IPS-15b (cell line): ENCODE measurements around the gene TRPV4.

ENCODE experiments used
- H3K27me3 ChIP-seq: one replicate; pipeline ENCODE4 v1.6.1; 2013; ENCODE audit warnings: low read length; ENCODE audit not compliant: control insufficient read depth, insufficient read depth
- H3K36me3 ChIP-seq: one replicate; pipeline ENCODE4 v1.6.1; 2013; ENCODE audit warnings: low read length; ENCODE audit not compliant: control insufficient read depth, insufficient read depth
- H3K4me1 ChIP-seq: one replicate; pipeline ENCODE4 v1.6.1; 2013; ENCODE audit warnings: mild to moderate bottlenecking, low read length; ENCODE audit not compliant: control insufficient read depth, insufficient read depth
- H3K4me3 ChIP-seq: one replicate; pipeline ENCODE4 v1.5.1; 2013; ENCODE audit warnings: low read depth, low read length
- H3K9ac ChIP-seq: one replicate; pipeline ENCODE4 v1.6.1; 2013; ENCODE audit warnings: low read depth, mild to moderate bottlenecking, low read length
- H3K9me3 ChIP-seq: one replicate; pipeline ENCODE4 v1.6.1; 2013; ENCODE audit warnings: mild to moderate bottlenecking, low read length; ENCODE audit not compliant: control insufficient read depth, insufficient read depth

The TRPV4 gene

GRCh38 chr12:109822416-109822815, 10.8 kb downstream of the TRPV4 start:
- Histone ChIP-seq H3K4me1 (peaks cover 6% of the 10 kb centered on the region), H3K36me3 (no peaks in the 10 kb centered on the region), H3K4me3 (no peak overlapping the region), H3K9me3 (no peaks in the 10 kb centered on the region), H3K27me3 (no peaks in the 10 kb centered on the region), H3K9ac (no peak overlapping the region)

DNA sequence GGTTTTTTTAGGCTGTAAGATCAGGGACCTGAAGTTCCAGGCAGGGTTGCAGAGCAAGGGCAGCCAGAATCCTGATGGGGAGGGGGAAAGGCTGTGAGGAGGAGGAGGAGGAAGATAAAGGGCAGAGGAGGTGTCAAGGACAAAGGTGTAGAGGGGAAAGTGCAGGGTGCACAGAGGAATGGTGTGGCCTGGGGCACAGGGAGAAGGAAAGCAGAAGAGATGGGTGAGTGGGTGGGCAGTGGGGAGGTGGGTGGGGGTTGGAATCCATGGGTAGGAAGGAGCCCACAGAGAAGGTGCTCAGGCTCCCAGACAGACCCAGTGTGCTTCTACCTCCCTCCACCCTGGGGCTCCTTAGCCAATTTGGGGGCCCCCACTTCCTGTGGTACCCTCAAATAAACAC, 11.2 kb downstream of the TRPV4 start:
- Histone ChIP-seq H3K9me3 (no peaks in the 10 kb centered on the region), H3K36me3 (no peaks in the 10 kb centered on the region), H3K4me3 (no peak overlapping the region), H3K27me3 (no peaks in the 10 kb centered on the region), H3K4me1 (peaks cover 6% of the 10 kb centered on the region), H3K9ac (peak overlapping the region; percentile 24)

GRCh38 chr12:109820816-109821381, 12.3 kb downstream of the TRPV4 start:
- Histone ChIP-seq H3K27me3 (no peaks in the 10 kb centered on the region), H3K36me3 (no peaks in the 10 kb centered on the region), H3K4me1 (peaks cover 6% of the 10 kb centered on the region), H3K9ac (no peak overlapping the region), H3K4me3 (no peak overlapping the region), H3K9me3 (no peaks in the 10 kb centered on the region)

DNA sequence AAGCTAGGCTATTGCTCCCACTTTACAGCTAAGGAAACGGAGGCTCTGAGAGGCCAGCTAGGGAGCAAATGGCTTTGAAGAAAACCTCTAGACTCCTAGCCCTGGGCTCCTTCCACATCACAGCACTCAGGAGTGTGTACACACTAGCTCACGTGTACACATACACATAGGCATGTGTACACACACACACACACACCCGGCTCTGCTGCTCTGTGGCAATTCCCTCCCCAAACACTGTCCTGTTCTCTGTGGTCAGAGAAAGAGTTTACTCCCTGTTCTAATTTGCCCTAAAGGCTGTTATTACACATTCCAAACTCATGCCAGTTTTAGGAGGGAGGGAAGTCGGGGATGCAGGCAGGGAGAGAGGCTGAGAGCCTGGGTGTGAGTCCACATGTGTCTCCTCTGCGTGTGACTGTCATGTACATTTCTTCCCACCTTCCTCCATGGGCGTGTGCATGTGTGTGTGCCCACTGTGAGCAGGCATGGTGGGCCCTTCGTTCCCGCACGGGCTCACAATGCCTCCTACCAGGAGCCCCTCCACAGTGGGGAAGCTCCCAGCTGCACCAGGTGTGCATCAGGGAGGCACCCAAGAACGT, 14.2 kb downstream of the TRPV4 start:
- Histone ChIP-seq H3K4me1 (peaks cover 6% of the 10 kb centered on the region), H3K27me3 (no peaks in the 10 kb centered on the region), H3K36me3 (peaks cover 3% of the 10 kb centered on the region), H3K9me3 (no peaks in the 10 kb centered on the region), H3K4me3 (no peak overlapping the region), H3K9ac (no peak overlapping the region)

DNA sequence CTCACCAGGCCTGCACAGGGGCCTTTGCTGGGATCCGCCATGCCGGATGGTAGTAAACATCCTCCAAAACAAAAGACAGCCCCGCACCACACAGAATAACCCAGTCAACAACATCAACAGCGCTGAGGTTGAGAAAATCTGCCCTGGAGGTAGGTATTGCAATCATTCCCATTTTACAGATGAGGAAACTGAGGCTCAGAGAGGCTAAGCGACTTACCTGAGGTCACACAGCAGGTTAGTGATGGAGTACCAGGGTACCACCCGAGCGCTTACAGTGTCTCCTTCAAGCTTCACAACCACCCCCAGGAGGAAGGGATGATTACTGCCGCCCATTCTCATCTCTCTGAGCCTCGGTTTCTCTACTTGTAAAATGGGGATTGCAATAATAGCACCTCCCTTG, 14.9 kb downstream of the TRPV4 start:
- Histone ChIP-seq H3K4me3 (no peak overlapping the region), H3K4me1 (peaks cover 6% of the 10 kb centered on the region), H3K9ac (no peak overlapping the region), H3K27me3 (no peaks in the 10 kb centered on the region), H3K9me3 (no peaks in the 10 kb centered on the region), H3K36me3 (peaks cover 7% of the 10 kb centered on the region)

DNA sequence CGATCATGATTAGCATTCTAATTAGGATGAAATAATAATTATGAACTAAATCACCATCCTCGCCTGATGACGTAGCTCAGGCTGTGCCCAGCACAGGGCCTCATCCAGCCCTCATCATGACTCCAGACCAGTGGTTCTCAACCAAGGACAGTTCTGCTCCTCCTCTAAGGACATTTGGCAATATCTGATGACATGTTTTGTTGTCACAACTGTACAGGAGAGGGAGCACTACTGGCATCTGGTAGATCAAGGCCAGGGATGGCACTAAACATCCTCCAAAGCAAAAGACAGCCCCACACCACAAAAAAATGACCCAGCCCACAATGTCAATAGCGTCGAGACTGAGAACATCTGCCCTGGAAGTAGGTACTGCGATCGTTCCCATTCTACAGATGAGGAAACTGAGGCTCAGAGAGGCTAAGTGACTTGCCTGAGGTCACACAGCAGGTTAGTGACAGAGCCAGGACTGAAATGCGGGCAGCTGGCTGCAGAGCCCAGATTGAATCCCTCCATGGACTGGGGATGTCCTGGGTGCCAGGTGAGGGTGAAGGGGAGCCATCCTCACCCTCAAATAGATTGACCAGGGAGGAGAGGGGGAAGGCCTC, 15.5 kb downstream of the TRPV4 start:
- Histone ChIP-seq H3K9me3 (no peaks in the 10 kb centered on the region), H3K4me3 (no peak overlapping the region), H3K27me3 (no peaks in the 10 kb centered on the region), H3K9ac (no peak overlapping the region), H3K4me1 (peaks cover 5% of the 10 kb centered on the region), H3K36me3 (peaks cover 7% of the 10 kb centered on the region)

GRCh38 chr12:109816870-109817269, 16.3 kb downstream of the TRPV4 start:
- H3K9ac ChIP-seq: no peak overlapping the region
- no peaks in the 10 kb centered on the region for H3K27me3 ChIP-seq
- H3K36me3 ChIP-seq: peaks cover 7% of the 10 kb centered on the region

GRCh38 chr12:109815757-109816617, 17.2 kb downstream of the TRPV4 start:
- no peaks in the 10 kb centered on the region for H3K9me3 ChIP-seq
- peaks cover 7% of the 10 kb centered on the region for H3K36me3 ChIP-seq
- H3K27me3 ChIP-seq: no peaks in the 10 kb centered on the region
- no peak overlapping the region for H3K4me3 ChIP-seq
- no peak overlapping the region for H3K9ac ChIP-seq
- no peaks in the 10 kb centered on the region for H3K4me1 ChIP-seq

More at GRCh38 chr12:109816870-109817269, 16.3 kb downstream of the TRPV4 start:
- Histone ChIP-seq H3K9me3 (no peaks in the 10 kb centered on the region), H3K4me1 (no peaks in the 10 kb centered on the region), H3K4me3 (no peak overlapping the region)

DNA sequence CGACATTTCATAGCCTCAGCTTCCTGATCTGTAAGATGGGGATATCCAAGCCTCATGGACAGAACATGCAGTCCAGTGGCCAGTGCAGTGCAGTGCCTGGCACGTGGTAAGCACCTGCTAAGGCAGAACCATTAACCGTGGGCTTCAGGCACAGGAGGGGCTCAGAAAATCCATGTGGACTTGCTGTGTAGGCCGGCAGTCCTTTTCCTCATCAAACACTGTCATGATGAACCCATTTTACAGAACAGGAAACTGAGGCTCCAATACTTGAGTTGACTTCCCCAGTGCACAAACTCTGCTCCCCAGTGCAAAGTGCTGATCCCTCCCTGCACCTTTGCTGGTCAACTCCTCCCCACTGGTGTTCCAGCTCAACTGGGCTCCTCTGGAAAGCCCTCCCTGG, 18.0 kb downstream of the TRPV4 start:
- H3K9ac ChIP-seq: no peak overlapping the region
- H3K36me3 ChIP-seq: peaks cover 7% of the 10 kb centered on the region
- H3K27me3 ChIP-seq: no peaks in the 10 kb centered on the region
- H3K4me1 ChIP-seq: no peaks in the 10 kb centered on the region
- no peaks in the 10 kb centered on the region for H3K9me3 ChIP-seq
- no peak overlapping the region for H3K4me3 ChIP-seq

DNA sequence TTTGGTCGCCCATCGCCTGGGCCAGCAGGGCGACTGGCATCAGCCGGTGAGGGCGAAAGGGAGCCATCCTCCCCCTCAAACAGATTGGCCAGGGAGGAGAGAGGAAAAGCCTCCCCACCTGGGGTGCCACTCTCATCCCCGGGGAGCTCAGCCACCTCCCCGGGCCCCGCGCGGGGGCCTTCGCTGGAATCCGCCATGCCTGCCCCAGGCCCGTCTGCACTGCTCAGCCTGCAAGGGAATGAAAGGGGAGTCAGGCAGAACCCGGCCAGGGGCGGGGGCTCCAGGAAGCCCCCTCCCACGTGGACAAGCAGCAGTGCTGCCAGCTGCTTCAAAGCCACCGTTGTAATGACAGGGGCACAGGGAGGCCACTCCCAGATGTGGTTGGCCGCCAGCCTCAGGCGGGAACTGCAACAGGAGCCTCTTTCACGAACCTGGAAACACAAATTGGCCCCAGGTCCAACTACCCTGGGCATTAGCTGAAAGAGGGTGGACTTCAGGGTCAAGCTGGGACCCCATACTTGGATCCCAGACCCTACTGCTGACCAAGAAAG, 18.5 kb downstream of the TRPV4 start:
- Histone ChIP-seq H3K27me3 (no peaks in the 10 kb centered on the region), H3K36me3 (peaks cover 7% of the 10 kb centered on the region), H3K4me3 (no peak overlapping the region), H3K9ac (no peak overlapping the region), H3K9me3 (no peaks in the 10 kb centered on the region), H3K4me1 (no peaks in the 10 kb centered on the region)

DNA sequence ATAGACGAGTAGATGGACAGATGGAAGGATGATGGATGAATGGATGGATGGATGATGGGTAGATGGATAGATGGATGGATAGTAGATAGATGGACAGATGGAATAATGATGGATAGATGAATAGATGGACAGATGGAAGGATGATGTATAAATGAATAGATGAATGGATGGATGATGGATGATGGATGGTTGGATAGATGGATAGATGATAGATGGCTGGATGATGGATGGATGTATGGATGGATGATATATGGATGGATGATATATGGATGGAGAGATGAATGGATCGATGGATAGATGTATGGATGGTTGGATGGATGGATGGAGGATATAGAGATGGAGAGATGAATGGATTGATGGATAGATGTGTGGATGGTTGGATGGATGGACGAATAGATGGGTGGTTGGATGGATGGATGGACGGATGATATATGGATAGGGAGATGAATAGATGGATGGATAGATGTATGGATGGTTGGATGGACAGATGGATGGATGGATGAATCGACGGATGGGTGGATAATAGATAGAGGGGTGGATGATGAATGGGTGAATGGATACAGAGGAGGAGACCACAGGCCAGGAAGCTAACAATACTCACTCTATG, 19.3 kb downstream of the TRPV4 start:
- no peak overlapping the region for H3K4me3 ChIP-seq
- no peaks in the 10 kb centered on the region for H3K4me1 ChIP-seq
- H3K27me3 ChIP-seq: no peaks in the 10 kb centered on the region
- H3K36me3 ChIP-seq: peaks cover 7% of the 10 kb centered on the region
- H3K9me3 ChIP-seq: no peaks in the 10 kb centered on the region
- no peak overlapping the region for H3K9ac ChIP-seq
